NCI-H82 (cell line): ENCODE measurements around the gene AQR.
A peak's percentile ranks its signal among the peaks of the same experiment; 100 is the strongest.
"Not testable (repeated sequence)": the region's sequence is repeated elsewhere in the genome, so short reads cannot be mapped to it uniquely, and the experiment has no call there.

Experiments
- DNase-seq: peaks from one replicate; lab custom pipeline; 2025; lab: John Stamatoyannopoulos, UW

Gene AQR

DNA sequence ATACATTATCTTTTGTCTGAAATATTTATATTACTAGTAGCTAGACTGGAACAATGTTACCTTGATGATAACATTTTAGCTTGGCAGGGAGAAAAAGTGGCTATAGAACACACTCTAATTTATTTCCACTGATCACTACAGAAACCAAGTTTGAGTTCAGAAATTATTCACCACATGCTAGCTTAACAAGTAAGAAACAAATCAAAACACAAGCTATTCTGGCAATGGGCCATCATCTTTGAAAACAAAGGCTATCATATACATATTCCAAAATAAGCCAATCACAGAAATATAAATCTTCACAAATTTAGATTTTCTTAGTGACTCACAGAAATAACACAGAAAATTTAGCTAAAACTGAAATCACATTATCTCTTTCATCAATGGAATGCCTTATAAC is 17.1 kb downstream of the AQR start:
- DNase-seq, result no peak

DNA sequence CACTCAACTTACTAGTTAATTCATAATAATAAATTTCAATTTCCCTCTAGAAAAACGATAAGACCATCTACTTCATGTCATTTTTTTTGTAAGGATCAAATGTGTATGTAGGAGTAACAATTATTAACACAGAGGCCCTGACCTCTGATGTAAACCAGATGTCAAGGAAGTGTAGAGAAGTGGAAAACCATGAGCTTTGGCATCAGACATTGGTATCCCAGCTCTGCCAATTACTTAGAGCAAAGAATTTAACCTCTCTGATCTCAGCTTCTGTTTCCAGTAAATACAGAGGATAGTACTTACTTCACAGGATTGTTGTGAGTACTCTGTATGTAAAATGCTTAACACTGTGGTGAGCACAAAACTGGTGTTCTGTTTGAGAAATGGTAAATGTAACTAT is 17.5 kb downstream of the AQR start:
- DNase-seq, result no peak

DNA sequence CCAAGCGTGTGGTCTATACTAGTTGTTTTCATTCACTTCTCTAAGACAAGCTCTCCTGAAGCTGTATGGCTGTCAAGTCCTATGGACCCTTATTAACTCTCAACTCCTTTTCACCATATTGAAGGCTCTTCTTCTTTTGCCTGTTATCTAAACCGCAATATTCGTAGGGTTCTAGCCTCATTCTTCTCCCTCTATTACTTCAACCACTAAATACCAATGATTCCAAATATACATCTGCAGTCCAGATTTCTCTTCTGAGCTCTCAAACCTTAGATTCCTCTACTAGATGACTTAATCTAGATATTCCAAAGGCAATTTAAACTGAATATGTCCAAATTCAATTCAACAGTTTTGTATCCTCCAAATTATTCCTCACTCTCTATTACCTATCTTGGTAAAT is 24.6 kb downstream of the AQR start:
- DNase-seq, result no peak

DNA sequence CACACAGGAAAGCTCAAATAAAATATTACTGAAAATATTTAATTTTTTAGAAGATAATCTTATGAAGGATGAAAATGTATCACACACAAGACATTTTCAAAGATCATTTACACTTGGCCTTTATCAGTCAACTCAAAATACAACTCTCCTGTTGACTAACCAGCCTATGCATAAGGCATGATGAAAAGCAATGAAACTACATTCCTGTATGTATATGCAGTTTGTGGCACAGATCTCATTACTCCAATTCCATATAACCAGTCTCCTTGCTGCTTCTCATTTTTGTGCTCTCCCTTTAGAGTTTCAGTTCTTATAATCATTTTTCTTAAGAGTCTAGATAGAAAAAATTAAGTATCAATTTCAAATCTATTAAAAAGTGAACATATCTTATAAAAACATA is 25.8 kb downstream of the AQR start:
- DNase-seq, result no peak

- DNase-seq, result not testable (repeated sequence)
Measured at GRCh38 chr15:34943264-34943663, 26.3 kb downstream of the AQR start.

DNA sequence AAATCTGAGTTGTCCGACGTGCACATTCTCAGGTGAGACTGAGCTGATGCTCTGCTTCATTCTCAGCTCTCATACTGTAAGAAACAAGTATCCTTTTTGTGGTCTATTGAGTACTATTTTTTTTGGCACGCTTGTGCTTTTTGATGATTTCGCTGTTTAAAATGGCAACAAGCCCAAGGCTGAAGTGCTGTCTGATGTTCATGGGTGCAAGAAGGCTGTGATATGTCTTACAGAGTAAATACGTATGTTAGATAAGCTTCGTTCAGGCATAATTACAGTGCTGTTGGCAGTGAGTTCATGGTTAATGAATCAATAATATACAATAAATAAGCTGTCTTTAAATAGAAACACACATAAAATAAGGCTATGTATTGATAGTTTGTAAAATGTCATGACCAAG is 27.2 kb downstream of the AQR start:
- DNase-seq, result no peak

GRCh38 chr15:34941831-34942230 is 27.7 kb downstream of the AQR start:
- DNase-seq, result peak; percentile 3

GRCh38 chr15:34941185-34941698 is 28.3 kb downstream of the AQR start:
- no peak for DNase-seq

GRCh38 chr15:34933432-34933975 is 36.0 kb downstream of the AQR start:
- no peak for DNase-seq

- DNase-seq, result not testable (repeated sequence)
Measured at GRCh38 chr15:34928349-34928748, 41.2 kb downstream of the AQR start.

DNA sequence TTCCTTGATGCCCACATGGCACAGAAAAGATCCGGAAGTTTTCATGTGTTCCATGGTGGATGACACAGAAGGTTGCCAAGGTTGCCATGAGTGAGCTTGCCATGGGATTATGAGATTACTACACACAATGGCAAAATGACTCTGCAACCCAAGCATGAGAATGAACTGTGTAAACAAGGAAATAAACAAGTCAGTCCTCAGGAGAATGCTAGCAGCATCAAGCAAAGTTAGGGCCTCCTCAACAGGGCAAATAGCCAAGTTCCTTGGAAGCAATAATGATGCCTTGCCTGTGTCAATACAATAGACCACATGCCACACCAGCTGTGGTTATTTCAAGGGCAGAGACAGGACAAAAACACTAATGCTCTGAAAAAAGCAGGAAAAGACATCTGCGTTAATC is 41.8 kb downstream of the AQR start:
- DNase-seq, result peak; percentile 8

DNA sequence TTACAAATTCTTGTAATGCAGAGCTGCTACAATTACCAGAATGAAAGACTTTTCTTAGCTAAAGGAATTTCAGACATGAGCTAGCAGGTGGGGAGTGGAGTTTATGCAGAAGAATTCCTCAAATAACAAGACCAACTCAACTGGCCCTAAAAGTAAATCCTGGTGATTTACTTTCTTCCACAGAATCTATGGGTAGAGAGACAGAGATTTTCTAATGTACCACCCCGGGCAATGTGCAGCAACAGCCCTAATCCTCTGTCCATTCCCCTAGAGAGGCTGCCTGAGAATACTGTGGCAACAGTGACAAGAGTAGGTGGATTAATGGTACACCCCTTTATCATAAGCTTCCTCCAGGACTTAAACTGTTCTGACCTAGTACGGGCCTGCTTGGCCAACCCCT is 55.2 kb downstream of the AQR start:
- no peak for DNase-seq

- no peak for DNase-seq
Measured at GRCh38 chr15:34905047-34905446, 64.5 kb downstream of the AQR start.

GRCh38 chr15:34904527-34904926 is 65.0 kb downstream of the AQR start:
- DNase-seq, result no peak

DNA sequence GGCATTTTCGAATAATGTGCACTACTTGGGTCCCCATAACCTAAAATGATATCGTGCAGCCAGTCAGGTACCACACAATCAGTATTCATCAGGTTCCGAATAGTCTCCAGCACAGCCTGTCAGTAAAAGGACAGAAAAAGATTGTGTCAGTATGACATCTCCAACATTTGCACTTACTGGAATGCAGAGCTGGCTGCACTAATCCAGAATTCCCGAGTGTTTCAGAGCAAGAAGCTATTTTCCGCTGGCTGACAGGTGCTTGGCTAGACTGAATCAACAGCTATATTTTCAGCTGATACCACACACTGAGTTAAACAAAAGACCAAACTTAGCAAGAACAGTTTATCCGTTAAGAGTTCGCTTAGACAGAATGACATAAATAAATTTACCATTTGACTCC is 68.8 kb downstream of the AQR start:
- DNase-seq, result no peak

- no peak for DNase-seq
Measured at GRCh38 chr15:34896183-34896582, 73.4 kb downstream of the AQR start.

- no peak for DNase-seq
Measured at GRCh38 chr15:34893967-34894366, 75.6 kb downstream of the AQR start.

GRCh38 chr15:34892963-34893591 is 76.5 kb downstream of the AQR start:
- no peak for DNase-seq

DNA sequence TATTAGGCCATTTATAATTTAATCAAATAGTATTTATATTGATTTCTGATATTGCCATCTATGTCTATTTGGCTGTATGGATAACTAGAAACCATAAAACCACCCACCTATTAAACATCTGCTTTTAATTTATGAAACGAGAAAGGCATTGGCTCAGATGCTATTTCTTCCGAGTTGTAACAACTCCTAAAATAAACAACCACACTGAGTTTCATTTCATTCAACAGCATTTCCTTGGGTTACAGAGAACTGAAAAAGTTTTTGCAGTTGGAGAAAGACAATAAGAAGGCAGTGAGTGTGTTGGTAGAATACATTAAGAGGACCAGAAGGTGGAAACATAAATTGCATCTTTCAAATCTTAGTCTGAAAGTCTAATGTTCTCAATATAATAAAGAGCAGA is 79.1 kb downstream of the AQR start:
- DNase-seq, result no peak

DNA sequence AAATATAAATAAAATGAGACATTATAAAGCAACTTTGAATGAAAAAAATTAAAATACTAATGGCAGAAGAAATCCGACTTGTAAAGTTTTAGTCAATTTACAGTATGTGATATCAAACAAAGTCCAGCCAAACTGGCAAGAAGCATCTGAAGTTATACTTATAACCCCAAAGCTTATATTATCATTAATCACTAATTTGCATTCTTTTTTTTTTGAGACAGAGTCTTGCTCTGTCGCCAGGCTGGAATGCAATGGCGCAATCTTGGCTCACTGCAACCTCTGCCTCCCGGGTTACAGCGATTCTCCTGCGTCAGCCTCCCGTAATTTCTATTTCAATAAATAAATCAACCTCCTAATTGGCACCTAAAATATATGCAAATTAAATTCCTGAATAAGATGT is 80.1 kb downstream of the AQR start:
- no peak for DNase-seq

GRCh38 chr15:34886134-34886533 is 83.4 kb downstream of the AQR start:
- no peak for DNase-seq

GRCh38 chr15:34883633-34884032 is 85.9 kb downstream of the AQR start:
- no peak for DNase-seq

DNA sequence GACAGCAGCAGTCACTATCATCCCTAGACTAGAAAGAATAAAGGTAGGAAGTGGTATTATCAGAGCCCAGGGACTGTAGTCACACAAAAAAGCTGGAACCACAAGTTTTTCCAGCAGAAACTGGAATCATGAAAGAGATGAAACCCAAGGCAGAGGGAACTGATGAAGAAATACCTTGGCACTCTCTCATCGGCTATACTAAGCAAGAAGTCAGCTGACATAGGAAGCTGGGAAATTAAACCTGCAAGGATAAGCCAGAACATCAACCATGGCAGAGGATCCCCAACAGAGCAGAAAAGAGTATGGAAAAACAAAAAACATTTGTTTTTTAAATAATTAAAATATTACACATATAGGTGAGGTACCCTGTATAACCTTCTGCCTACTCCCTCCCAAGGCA is 86.5 kb downstream of the AQR start:
- no peak for DNase-seq

DNA sequence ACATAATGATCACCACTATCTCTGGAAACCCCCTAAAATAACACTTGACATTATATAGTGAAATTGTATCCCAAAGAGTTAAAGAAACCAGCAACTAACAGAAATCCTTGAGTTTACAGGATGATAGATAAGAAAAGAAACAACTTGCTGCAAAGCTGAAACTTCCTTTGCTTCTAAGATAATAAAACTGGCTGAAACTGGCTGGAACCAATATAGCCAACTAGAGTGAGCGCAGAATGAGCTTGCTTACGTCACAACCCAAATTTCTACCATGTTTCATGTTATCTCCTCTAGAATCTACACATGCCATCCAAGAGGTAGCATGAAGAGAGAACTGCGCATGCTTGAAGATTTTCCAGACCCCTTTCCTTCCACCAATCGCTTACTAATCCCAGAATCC is 90.4 kb downstream of the AQR start:
- DNase-seq, result no peak
